T-helper 9 cell (primary cell): ENCODE measurements around the gene JDP2.
"Not testable (repeated sequence)": the region's sequence is repeated elsewhere in the genome, so short reads cannot be mapped to it uniquely, and the experiment has no call there.

Experiments used
- DNase-seq: peaks from one replicate; pipeline ENCODE4 v3.0.0-alpha.2; 2020

The JDP2 gene

GRCh38 chr14:75457648-75458165 is 29.9 kb downstream of the JDP2 start:
- no peak for DNase-seq

GRCh38 chr14:75458305-75458704 is 30.5 kb downstream of the JDP2 start:
- no peak for DNase-seq

- DNase-seq = no peak
Measured at GRCh38 chr14:75459099-75459741, 31.4 kb downstream of the JDP2 start.

GRCh38 chr14:75459791-75460190 is 32.0 kb downstream of the JDP2 start:
- no peak for DNase-seq

GRCh38 chr14:75460394-75460793 is 32.6 kb downstream of the JDP2 start:
- DNase-seq = no peak

- no peak for DNase-seq
Measured at GRCh38 chr14:75461303-75461702, 33.5 kb downstream of the JDP2 start.

GRCh38 chr14:75461755-75462349 is 34.0 kb downstream of the JDP2 start:
- DNase-seq = no peak

- no peak for DNase-seq
Measured at GRCh38 chr14:75464626-75465025, 36.8 kb downstream of the JDP2 start.

- DNase-seq = no peak
Measured at GRCh38 chr14:75467763-75468162, 39.9 kb downstream of the JDP2 start.

- DNase-seq = no peak
Measured at GRCh38 chr14:75469164-75469563, 41.3 kb downstream of the JDP2 start.

GRCh38 chr14:75469606-75470237 is 41.9 kb downstream of the JDP2 start:
- DNase-seq = no peak

GRCh38 chr14:75470238-75470797 is 42.5 kb downstream of the JDP2 start:
- DNase-seq = no peak

GRCh38 chr14:75471059-75471458 is 43.2 kb downstream of the JDP2 start:
- DNase-seq = no peak

- not testable (repeated sequence) for DNase-seq
Measured at GRCh38 chr14:75474127-75474526, 46.3 kb downstream of the JDP2 start.

GRCh38 chr14:75476274-75476995 is 48.6 kb downstream of the JDP2 start:
- DNase-seq = no peak

- no peak for DNase-seq
Measured at GRCh38 chr14:75477881-75478280, 50.1 kb downstream of the JDP2 start.

- DNase-seq = no peak
Measured at GRCh38 chr14:75479770-75480600, 52.2 kb downstream of the JDP2 start.

GRCh38 chr14:75482366-75482765 is 54.5 kb downstream of the JDP2 start:
- DNase-seq = no peak

- DNase-seq = no peak
Measured at GRCh38 chr14:75484711-75485429, 57.0 kb downstream of the JDP2 start.

- no peak for DNase-seq
Measured at GRCh38 chr14:75486318-75486717, 58.5 kb downstream of the JDP2 start.

- no peak for DNase-seq
Measured at GRCh38 chr14:75487155-75487671, 59.4 kb downstream of the JDP2 start.
